Parathyroid adenoma (tissue), 2 donors: ENCODE data around the gene BCAS2.
"Not testable (repeated sequence)": the region's sequence is repeated elsewhere in the genome, so short reads cannot be mapped to it uniquely, and the experiment has no call there.

Experiments
- H2AFZ ChIP-seq: fragments of 300-600 bp; sonication (generic); one replicate; pipeline ENCODE4 v1.7.0; 2017; ENCODE audit warnings: antibody characterized with exemption, mild to moderate bottlenecking
- H3K27ac ChIP-seq: fragments of 300-600 bp; sonication (generic); one replicate; pipeline ENCODE4 v1.7.0; 2017
- H3K27me3 ChIP-seq: fragments of 300-600 bp; sonication (generic); one replicate; pipeline ENCODE4 v1.7.0; 2017; ENCODE audit warnings: low read length; ENCODE audit not compliant: control insufficient read depth, insufficient read depth
- H3K36me3 ChIP-seq: fragments of 300-600 bp; sonication (generic); one replicate; pipeline ENCODE4 v1.7.0; 2017; ENCODE audit warnings: low read length; ENCODE audit not compliant: control insufficient read depth, insufficient read depth
- H3K4me1 ChIP-seq: fragments of 300-600 bp; sonication (generic); one replicate; pipeline ENCODE4 v1.7.0; 2017; ENCODE audit warnings: control low read depth
- H3K4me2 ChIP-seq: fragments of 300-600 bp; sonication (generic); one replicate; pipeline ENCODE4 v1.7.0; 2017; ENCODE audit warnings: low read length
- H3K4me3 ChIP-seq: fragments of 300-600 bp; sonication (generic); one replicate; pipeline ENCODE4 v1.7.0; 2017; ENCODE audit warnings: low read depth, low read length
- H3K79me2 ChIP-seq: fragments of 300-600 bp; sonication (generic); one replicate; pipeline ENCODE4 v1.7.0; 2017; ENCODE audit warnings: control low read depth
- H3K9ac ChIP-seq: fragments of 300-600 bp; sonication (generic); one replicate; pipeline ENCODE4 v1.7.0; 2017; ENCODE audit warnings: mild to moderate bottlenecking
- H3K9me3 ChIP-seq: fragments of 300-600 bp; sonication (generic); one replicate; pipeline ENCODE4 v1.7.0; 2017; ENCODE audit warnings: low read length; ENCODE audit not compliant: control insufficient read depth
- CTCF ChIP-seq: fragments of 300-600 bp; sonication (generic); IDR thresholded peaks from one replicate; pipeline ENCODE4 v1.7.0; 2017; ENCODE audit warnings: antibody characterized with exemption, mild to moderate bottlenecking
- donor health status: primary hyperparathyroidism.

Gene BCAS2

GRCh38 chr1:114587203-114587991 lies 6.0 kb upstream of the BCAS2 start:
- Histone ChIP-seq H3K4me3 (no peak overlapping the region), H3K36me3 (no peaks in the 10 kb centered on the region), H3K4me1 (no peaks in the 10 kb centered on the region), H3K9me3 (no peaks in the 10 kb centered on the region), H2AFZ (no peak overlapping the region), H3K9ac (no peak overlapping the region), H3K27me3 (no peaks in the 10 kb centered on the region), H3K79me2 (no peaks in the 10 kb centered on the region), H3K27ac (no peak overlapping the region), H3K4me2 (no peak overlapping the region)
- TF ChIP-seq CTCF, result no peak

- Histone ChIP-seq H3K4me3 (no peak overlapping the region), H3K4me2 (no peak overlapping the region), H3K27ac (no peak overlapping the region), H3K27me3 (no peaks in the 10 kb centered on the region), H3K9me3 (no peaks in the 10 kb centered on the region), H3K4me1 (peaks cover 2% of the 10 kb centered on the region), H3K36me3 (no peaks in the 10 kb centered on the region), H3K79me2 (no peaks in the 10 kb centered on the region), H3K9ac (no peak overlapping the region), H2AFZ (no peak overlapping the region)
- TF ChIP-seq CTCF, result no peak
These were observed 5.2 kb upstream of the BCAS2 start for GRCh38 chr1:114586513-114587047.

GRCh38 chr1:114585231-114585630 lies 3.8 kb upstream of the BCAS2 start:
- Histone ChIP-seq H2AFZ (no peak overlapping the region), H3K36me3 (no peaks in the 10 kb centered on the region), H3K4me1 (peaks cover 4% of the 10 kb centered on the region)

GRCh38 chr1:114574365-114574764 lies 7.0 kb downstream of the BCAS2 start:
- Histone ChIP-seq H3K4me2 (no peak overlapping the region), H3K4me1 (no peaks in the 10 kb centered on the region), H3K79me2 (no peaks in the 10 kb centered on the region), H3K27me3 (no peaks in the 10 kb centered on the region), H3K4me3 (no peak overlapping the region), H3K9ac (no peak overlapping the region), H2AFZ (no peak overlapping the region), H3K9me3 (no peaks in the 10 kb centered on the region), H3K27ac (no peak overlapping the region), H3K36me3 (no peaks in the 10 kb centered on the region)
- no peak for TF ChIP-seq CTCF

More at GRCh38 chr1:114585231-114585630, 3.8 kb upstream of the BCAS2 start:
- TF ChIP-seq CTCF, result no peak
- Histone ChIP-seq H3K27me3 (no peaks in the 10 kb centered on the region), H3K9me3 (no peaks in the 10 kb centered on the region), H3K4me3 (no peak overlapping the region), H3K79me2 (no peaks in the 10 kb centered on the region), H3K9ac (no peak overlapping the region), H3K4me2 (no peak overlapping the region), H3K27ac (no peak overlapping the region)

- Histone ChIP-seq H3K4me1 (no peaks in the 10 kb centered on the region), H3K4me3 (no peak overlapping the region), H2AFZ (no peak overlapping the region), H3K27me3 (no peaks in the 10 kb centered on the region), H3K9me3 (no peaks in the 10 kb centered on the region), H3K79me2 (no peaks in the 10 kb centered on the region), H3K9ac (no peak overlapping the region), H3K27ac (no peak overlapping the region), H3K36me3 (no peaks in the 10 kb centered on the region), H3K4me2 (no peak overlapping the region)
- no peak for TF ChIP-seq CTCF
These were observed 17.3 kb downstream of the BCAS2 start for GRCh38 chr1:114564141-114564540.

- H3K4me1 ChIP-seq, H3K4me2 ChIP-seq, H3K4me3 ChIP-seq, H3K36me3 ChIP-seq, H3K9me3 ChIP-seq, H3K27ac ChIP-seq, H3K79me2 ChIP-seq, H3K9ac ChIP-seq, H3K27me3 ChIP-seq, H2AFZ ChIP-seq: not testable (repeated sequence)
These were observed 18.4 kb downstream of the BCAS2 start for GRCh38 chr1:114562978-114563510.
